Activated T-cell treated with anti-CD3 and anti-CD28 coated beads, Interleukin-2, amount 50 U/mL, for 24 hours (primary cell): ENCODE results near the gene PCDHGA1.
A peak's percentile ranks its signal among the peaks of the same experiment; 100 is the strongest.

ENCODE experiments used
- DNase-seq: peaks from one replicate; pipeline ENCODE4 v3.0.0-alpha.2; 2020
- H3K27ac Mint-ChIP-seq: 2 replicates; pipeline ENCODE4 v1.8.0; 2020; ENCODE audit warnings: mild to moderate bottlenecking, mixed read lengths
- H3K27me3 Mint-ChIP-seq: 2 replicates; pipeline ENCODE4 v1.8.0; 2020; ENCODE audit warnings: mixed read lengths
- H3K36me3 Mint-ChIP-seq: 2 replicates; pipeline ENCODE4 v1.8.0; 2020; ENCODE audit warnings: low read depth, mixed read lengths
- H3K4me1 Mint-ChIP-seq: 2 replicates; pipeline ENCODE4 v1.8.0; 2020; ENCODE audit warnings: low read depth, mixed read lengths
- H3K4me3 Mint-ChIP-seq: 2 replicates; pipeline ENCODE4 v1.8.0; 2020; ENCODE audit warnings: mild to moderate bottlenecking, moderate library complexity, mixed read lengths
- H3K9me3 Mint-ChIP-seq: 2 replicates; pipeline ENCODE4 v1.8.0; 2020; ENCODE audit warnings: mixed read lengths

PCDHGA1 gene

GRCh38 chr5:141476132-141476911, 146.0 kb downstream of the PCDHGA1 start:
- Mint-ChIP-seq H3K27ac (no peak overlapping the region), H3K4me3 (peak overlapping the region; percentile 81), H3K4me1 (peaks cover 28% of the 10 kb centered on the region), H3K9me3 (no peaks in the 10 kb centered on the region), H3K36me3 (no peaks in the 10 kb centered on the region), H3K27me3 (peaks cover 70% of the 10 kb centered on the region)
- DNase-seq: no peak

- no peak overlapping the region for H3K27ac Mint-ChIP-seq
- H3K36me3 Mint-ChIP-seq: no peaks in the 10 kb centered on the region
- H3K4me3 Mint-ChIP-seq: peak overlapping the region; percentile 81
- H3K27me3 Mint-ChIP-seq: peaks cover 73% of the 10 kb centered on the region
- H3K9me3 Mint-ChIP-seq: no peaks in the 10 kb centered on the region
- no peak for DNase-seq
- peaks cover 28% of the 10 kb centered on the region for H3K4me1 Mint-ChIP-seq
These were observed 146.8 kb downstream of the PCDHGA1 start for GRCh38 chr5:141477044-141477575.

- Mint-ChIP-seq H3K36me3 (no peaks in the 10 kb centered on the region), H3K27ac (no peak overlapping the region), H3K27me3 (peaks cover 80% of the 10 kb centered on the region), H3K9me3 (no peaks in the 10 kb centered on the region), H3K4me3 (no peak overlapping the region), H3K4me1 (peaks cover 28% of the 10 kb centered on the region)
- no peak for DNase-seq
These were observed 147.5 kb downstream of the PCDHGA1 start for GRCh38 chr5:141477815-141478214.

GRCh38 chr5:141478321-141478945, 148.1 kb downstream of the PCDHGA1 start:
- Mint-ChIP-seq H3K27ac (no peak overlapping the region), H3K9me3 (no peaks in the 10 kb centered on the region), H3K36me3 (no peaks in the 10 kb centered on the region), H3K4me1 (peaks cover 28% of the 10 kb centered on the region), H3K4me3 (no peak overlapping the region), H3K27me3 (peaks cover 86% of the 10 kb centered on the region)
- DNase-seq: no peak

GRCh38 chr5:141479776-141480175, 149.5 kb downstream of the PCDHGA1 start:
- DNase-seq: no peak
- Mint-ChIP-seq H3K36me3 (no peaks in the 10 kb centered on the region), H3K27me3 (peaks cover 95% of the 10 kb centered on the region), H3K27ac (no peak overlapping the region), H3K4me1 (peaks cover 31% of the 10 kb centered on the region), H3K4me3 (no peak overlapping the region), H3K9me3 (no peaks in the 10 kb centered on the region)

GRCh38 chr5:141483902-141484301, 153.6 kb downstream of the PCDHGA1 start:
- Mint-ChIP-seq H3K4me1 (peaks cover 11% of the 10 kb centered on the region), H3K27ac (no peak overlapping the region), H3K9me3 (no peaks in the 10 kb centered on the region), H3K4me3 (no peak overlapping the region), H3K36me3 (no peaks in the 10 kb centered on the region), H3K27me3 (peaks cover 94% of the 10 kb centered on the region)
- DNase-seq: no peak

- Mint-ChIP-seq H3K36me3 (no peaks in the 10 kb centered on the region), H3K4me1 (peaks cover 11% of the 10 kb centered on the region), H3K9me3 (no peaks in the 10 kb centered on the region), H3K27me3 (peaks cover 96% of the 10 kb centered on the region), H3K4me3 (no peak overlapping the region), H3K27ac (no peak overlapping the region)
- no peak for DNase-seq
These were observed 154.0 kb downstream of the PCDHGA1 start for GRCh38 chr5:141484310-141484640.

- Mint-ChIP-seq H3K27me3 (peaks cover 96% of the 10 kb centered on the region), H3K36me3 (no peaks in the 10 kb centered on the region), H3K9me3 (no peaks in the 10 kb centered on the region), H3K27ac (no peak within 1 kb of the TSS), H3K4me1 (peaks cover 11% of the 10 kb centered on the region), H3K4me3 (peak within 1 kb of the TSS; percentile 58)
- no peak for DNase-seq
These were observed 154.5 kb downstream of the PCDHGA1 start, which contains the start of gene PCDHGC4 for GRCh38 chr5:141484641-141485311. Gene PCDHGC4 (plus strand): TSS chr5:141485030. CDS start chr5:141485174, 144 bp downstream.

- Mint-ChIP-seq H3K4me1 (peaks cover 11% of the 10 kb centered on the region), H3K27ac (no peak overlapping the region), H3K9me3 (no peaks in the 10 kb centered on the region), H3K27me3 (peaks cover 96% of the 10 kb centered on the region), H3K36me3 (no peaks in the 10 kb centered on the region), H3K4me3 (peak overlapping the region; percentile 58)
- DNase-seq: no peak
These were observed 155.2 kb downstream of the PCDHGA1 start for GRCh38 chr5:141485321-141486055.

- no peak overlapping the region for H3K4me3 Mint-ChIP-seq
- no peak overlapping the region for H3K27ac Mint-ChIP-seq
- H3K27me3 Mint-ChIP-seq: peaks cover 96% of the 10 kb centered on the region
- DNase-seq: no peak
- no peaks in the 10 kb centered on the region for H3K36me3 Mint-ChIP-seq
- H3K4me1 Mint-ChIP-seq: peaks cover 12% of the 10 kb centered on the region
- no peaks in the 10 kb centered on the region for H3K9me3 Mint-ChIP-seq
These were observed 155.8 kb downstream of the PCDHGA1 start for GRCh38 chr5:141486091-141486490.

- peaks cover 17% of the 10 kb centered on the region for H3K4me1 Mint-ChIP-seq
- H3K27ac Mint-ChIP-seq: no peak overlapping the region
- H3K9me3 Mint-ChIP-seq: no peaks in the 10 kb centered on the region
- peaks cover 96% of the 10 kb centered on the region for H3K27me3 Mint-ChIP-seq
- no peaks in the 10 kb centered on the region for H3K36me3 Mint-ChIP-seq
- DNase-seq: no peak
- no peak overlapping the region for H3K4me3 Mint-ChIP-seq
These were observed 156.8 kb downstream of the PCDHGA1 start for GRCh38 chr5:141487131-141487530.

- Mint-ChIP-seq H3K4me3 (no peak within 1 kb of the TSS), H3K27ac (no peak within 1 kb of the TSS), H3K4me1 (peaks cover 23% of the 10 kb centered on the region), H3K9me3 (no peaks in the 10 kb centered on the region), H3K27me3 (peaks cover 96% of the 10 kb centered on the region), H3K36me3 (no peaks in the 10 kb centered on the region)
- DNase-seq: no peak
These were observed 158.6 kb downstream of the PCDHGA1 start, which contains the start of gene PCDHGC5 for GRCh38 chr5:141488591-141489561. Gene PCDHGC5 (plus strand): TSS chr5:141489081. CDS start chr5:141489241, 160 bp downstream.

- H3K9me3 Mint-ChIP-seq: no peaks in the 10 kb centered on the region
- H3K4me1 Mint-ChIP-seq: peaks cover 19% of the 10 kb centered on the region
- no peaks in the 10 kb centered on the region for H3K36me3 Mint-ChIP-seq
- no peak overlapping the region for H3K4me3 Mint-ChIP-seq
- H3K27me3 Mint-ChIP-seq: peaks cover 96% of the 10 kb centered on the region
- DNase-seq: no peak
- no peak overlapping the region for H3K27ac Mint-ChIP-seq
These were observed 159.5 kb downstream of the PCDHGA1 start for GRCh38 chr5:141489841-141490240.
